HL-60 (cell line): ENCODE measurements around the gene MAEA.

Experiments used
- DNase-seq, 2 experiments: peaks; one replicate each; pipeline ENCODE4 v3.0.0-alpha.2; 2010 to 2020; ENCODE audit warnings: low read depth in 1 of 2, low spot score in 1 of 2
- H3K27ac ChIP-seq: fragments of 250-450 bp; sonication (Bioruptor Pico); replicated peaks from 2 replicates; pipeline ENCODE4 v1.5.1; 2020; ENCODE audit warnings: mild to moderate bottlenecking, moderate library complexity
- H3K27me3 ChIP-seq: fragments of 250-450 bp; sonication (Bioruptor Pico); 2 replicates; pipeline ENCODE4 v1.5.1; 2021; ENCODE audit warnings: mild to moderate bottlenecking, moderate library complexity; ENCODE audit not compliant: insufficient read depth, poor library complexity, severe bottlenecking
- H3K4me3 ChIP-seq: replicated peaks from 2 replicates; pipeline ENCODE4 v1.5.1; 2011; ENCODE audit warnings: mild to moderate bottlenecking, control low read depth, low read length; ENCODE audit not compliant: insufficient read depth
- CTCF ChIP-seq: IDR thresholded peaks from one replicate; pipeline ENCODE4 v1.5.1; 2011; ENCODE audit warnings: low read length, control low read depth, inconsistent platforms; ENCODE audit not compliant: insufficient read depth
- GABPA ChIP-seq: IDR thresholded peaks from 2 replicates; pipeline ENCODE4 v1.6.1; 2012; ENCODE audit warnings: low read depth
- POLR2AphosphoS5 ChIP-seq: IDR thresholded peaks from 2 replicates; pipeline ENCODE4 v1.6.1; 2012; ENCODE audit warnings: low read depth
- REST ChIP-seq: IDR thresholded peaks from 2 replicates; pipeline ENCODE4 v1.6.1; 2012; ENCODE audit warnings: low read depth; ENCODE audit not compliant: insufficient replicate concordance
- SPI1 ChIP-seq: IDR thresholded peaks from 2 replicates; pipeline ENCODE4 v1.6.1; 2012; ENCODE audit warnings: low read depth, mild to moderate bottlenecking, borderline replicate concordance

MAEA gene

GRCh38 chr4:1325681-1326635 is 36.3 kb downstream of the MAEA start:
- H3K27ac ChIP-seq = no peak overlapping the region
- no peak for TF ChIP-seq SPI1
- TF ChIP-seq REST = no peak
- TF ChIP-seq CTCF = no peak
- TF ChIP-seq POLR2AphosphoS5 = no peak
- TF ChIP-seq GABPA = no peak
- DNase-seq = no peak
- H3K27me3 ChIP-seq = no peaks in the 10 kb centered on the region
- no peak overlapping the region for H3K4me3 ChIP-seq

GRCh38 chr4:1326751-1327525 is 37.2 kb downstream of the MAEA start:
- Histone ChIP-seq H3K27me3 (no peaks in the 10 kb centered on the region), H3K27ac (no peak overlapping the region), H3K4me3 (no peak overlapping the region)
- TF ChIP-seq CTCF (no peak), POLR2AphosphoS5 (no peak), REST (no peak), GABPA (no peak), SPI1 (no peak)
- no peak for DNase-seq

- no peak for DNase-seq
- H3K27ac ChIP-seq = no peak overlapping the region
Observed at GRCh38 chr4:1327526-1328266, 38.0 kb downstream of the MAEA start.

More at GRCh38 chr4:1327526-1328266, 38.0 kb downstream of the MAEA start:
- H3K27me3 ChIP-seq = no peaks in the 10 kb centered on the region
- H3K4me3 ChIP-seq = no peak overlapping the region
- TF ChIP-seq POLR2AphosphoS5 (no peak), CTCF (no peak), GABPA (no peak), REST (no peak)
